NT2/D1 (cell line): ENCODE results near the gene CASP7.

Source experiments
- SUZ12 ChIP-seq: IDR thresholded peaks from 2 replicates; pipeline ENCODE4 v1.6.1; 2011; ENCODE audit not compliant: insufficient read length, insufficient read depth; ENCODE audit errors: extremely low read depth
- YY1 ChIP-seq: IDR thresholded peaks from 2 replicates; pipeline ENCODE4 v1.6.1; 2011; ENCODE audit not compliant: insufficient read length, insufficient read depth
- ZNF274 ChIP-seq: IDR thresholded peaks from 2 replicates; pipeline ENCODE4 v1.6.1; 2011; ENCODE audit warnings: mild to moderate bottlenecking, low read depth, low read length

GRCh38 chr10:113736576-113736975 is 56.9 kb downstream of the CASP7 start:
- TF ChIP-seq YY1 (no peak), ZNF274 (no peak), SUZ12 (no peak)
